Cardiac fibroblast (primary cell): ENCODE measurements around the gene MS4A10.
A peak's percentile ranks its signal among the peaks of the same experiment; 100 is the strongest.

ENCODE experiments used
- DNase-seq, 2 donors: peaks; one replicate each; pipeline versions ENCODE4 v3.0.0 to v3.0.0-alpha.2; 2010; ENCODE audit warnings: low read depth in 2 of 2
- H3K4me3 ChIP-seq, 2 donors: replicated peaks in 1 of 2; 1 replicate in 1 of 2; 2 replicates in 1 of 2; pipeline ENCODE4 v1.5.1; 2011; ENCODE audit warnings: low read depth in 2 of 2, low read length in 2 of 2, mild to moderate bottlenecking in 2 of 2, moderate library complexity in 1 of 2
- TF ChIP-seq, protein P1 (sequence below): IDR thresholded peaks from one replicate; pipeline ENCODE4 v1.5.1; 2011; ENCODE audit warnings: low read depth, mild to moderate bottlenecking, low read length, inconsistent platforms

The MS4A10 gene

DNA sequence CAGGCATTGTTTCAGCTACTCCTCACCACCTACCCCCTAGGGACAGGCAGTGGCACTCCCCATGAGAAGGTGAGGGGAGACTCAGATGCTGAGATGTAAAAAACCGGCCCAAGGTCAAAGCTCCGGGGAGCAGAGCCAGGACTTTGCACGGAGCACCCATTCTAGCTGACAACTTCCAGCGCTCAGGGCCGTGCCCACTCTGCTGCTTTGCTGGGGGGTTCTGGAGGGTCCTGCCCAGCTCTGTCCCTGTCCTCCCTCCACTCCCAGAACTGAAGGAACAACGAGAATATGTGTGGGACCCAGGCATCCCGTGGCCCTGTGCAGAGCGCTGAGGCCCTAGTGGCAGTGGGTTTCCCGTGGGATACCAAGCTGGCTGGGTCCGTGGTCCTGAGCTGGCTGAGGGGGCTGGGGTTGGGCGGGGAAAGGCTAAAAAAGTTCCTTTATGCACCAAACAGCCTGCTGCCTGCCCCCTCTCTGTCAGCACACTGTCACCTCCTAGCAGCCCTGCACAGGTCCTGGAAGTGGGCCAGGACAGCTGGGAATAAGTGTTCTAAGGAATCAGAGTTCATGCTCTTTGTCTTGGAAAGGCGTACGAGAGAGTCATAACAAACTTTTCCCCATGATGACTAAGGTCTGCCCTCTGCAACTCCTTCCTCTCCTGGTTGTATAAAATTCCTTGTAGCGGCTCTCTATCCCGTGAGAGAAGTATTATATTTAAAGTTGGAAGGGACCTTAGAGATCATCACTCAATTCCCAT, 1.9 kb downstream of the MS4A10 start:
- TF ChIP-seq, protein P1, sequence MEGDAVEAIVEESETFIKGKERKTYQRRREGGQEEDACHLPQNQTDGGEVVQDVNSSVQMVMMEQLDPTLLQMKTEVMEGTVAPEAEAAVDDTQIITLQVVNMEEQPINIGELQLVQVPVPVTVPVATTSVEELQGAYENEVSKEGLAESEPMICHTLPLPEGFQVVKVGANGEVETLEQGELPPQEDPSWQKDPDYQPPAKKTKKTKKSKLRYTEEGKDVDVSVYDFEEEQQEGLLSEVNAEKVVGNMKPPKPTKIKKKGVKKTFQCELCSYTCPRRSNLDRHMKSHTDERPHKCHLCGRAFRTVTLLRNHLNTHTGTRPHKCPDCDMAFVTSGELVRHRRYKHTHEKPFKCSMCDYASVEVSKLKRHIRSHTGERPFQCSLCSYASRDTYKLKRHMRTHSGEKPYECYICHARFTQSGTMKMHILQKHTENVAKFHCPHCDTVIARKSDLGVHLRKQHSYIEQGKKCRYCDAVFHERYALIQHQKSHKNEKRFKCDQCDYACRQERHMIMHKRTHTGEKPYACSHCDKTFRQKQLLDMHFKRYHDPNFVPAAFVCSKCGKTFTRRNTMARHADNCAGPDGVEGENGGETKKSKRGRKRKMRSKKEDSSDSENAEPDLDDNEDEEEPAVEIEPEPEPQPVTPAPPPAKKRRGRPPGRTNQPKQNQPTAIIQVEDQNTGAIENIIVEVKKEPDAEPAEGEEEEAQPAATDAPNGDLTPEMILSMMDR, result no peak
- DNase-seq, result peak; percentile 91 to 92

DNA sequence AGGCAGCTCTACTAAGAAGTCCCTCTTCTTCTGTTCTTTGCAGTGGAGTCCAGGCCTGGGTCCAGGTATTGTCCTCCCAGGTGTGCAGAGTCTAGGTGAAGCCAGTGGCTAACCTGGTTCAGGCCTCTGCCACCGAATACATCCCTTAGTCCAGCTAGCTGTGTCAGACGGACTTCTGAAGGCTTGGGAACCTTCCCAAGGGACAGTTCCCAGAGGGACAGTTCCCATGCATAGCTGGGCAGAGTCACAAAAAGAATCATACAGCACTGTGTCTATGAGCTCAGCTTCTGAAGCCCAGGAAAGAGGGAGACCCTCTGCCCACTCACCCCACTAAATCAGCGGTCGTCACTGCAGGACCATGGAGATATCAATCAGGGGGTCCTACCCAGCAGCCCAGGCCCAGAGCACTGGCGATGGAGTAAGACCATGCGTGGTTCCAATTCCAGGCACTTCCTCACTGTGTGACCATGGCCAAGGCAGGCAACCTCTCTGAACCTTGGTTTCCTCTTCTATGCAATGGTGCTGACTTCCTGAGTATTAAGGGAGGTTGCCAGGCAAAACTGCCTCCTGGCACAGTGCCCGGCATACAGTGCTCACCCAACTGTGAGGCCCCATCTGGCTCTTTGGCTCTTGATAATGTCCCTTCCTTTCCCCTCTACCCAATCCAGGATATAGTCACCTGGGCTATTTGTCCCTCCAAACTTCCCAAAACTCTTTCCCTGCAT, 3.4 kb downstream of the MS4A10 start:
- peak; percentile 38 to 54 for DNase-seq
- TF ChIP-seq, protein P1, result no peak
- H3K4me3 ChIP-seq, result no peak overlapping the region

More for the DNA sequence above, 1.9 kb downstream of the MS4A10 start:
- H3K4me3 ChIP-seq, result no peak overlapping the region

DNA sequence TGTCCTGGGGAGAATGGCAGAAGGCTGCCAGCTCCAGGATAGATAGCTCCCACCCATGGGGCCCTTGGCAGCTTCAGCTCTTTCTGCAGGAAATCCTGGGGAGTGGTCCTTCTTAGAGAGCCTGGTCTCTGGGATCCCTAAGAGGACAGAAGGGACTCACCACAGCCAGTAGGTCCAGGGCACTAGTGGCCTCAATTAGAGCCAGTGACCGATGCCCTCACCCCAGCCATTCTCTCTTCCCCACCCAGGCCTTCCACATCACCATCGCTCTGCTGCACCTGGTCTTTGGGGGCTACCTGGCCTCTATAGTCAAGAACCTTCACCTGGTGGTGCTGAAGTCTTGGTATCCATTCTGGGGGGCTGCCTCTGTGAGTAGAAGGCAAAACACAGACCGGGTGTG, 5.6 kb downstream of the MS4A10 start:
- TF ChIP-seq, protein P1, result no peak
- H3K4me3 ChIP-seq, result no peak overlapping the region
- DNase-seq, result no peak

DNA sequence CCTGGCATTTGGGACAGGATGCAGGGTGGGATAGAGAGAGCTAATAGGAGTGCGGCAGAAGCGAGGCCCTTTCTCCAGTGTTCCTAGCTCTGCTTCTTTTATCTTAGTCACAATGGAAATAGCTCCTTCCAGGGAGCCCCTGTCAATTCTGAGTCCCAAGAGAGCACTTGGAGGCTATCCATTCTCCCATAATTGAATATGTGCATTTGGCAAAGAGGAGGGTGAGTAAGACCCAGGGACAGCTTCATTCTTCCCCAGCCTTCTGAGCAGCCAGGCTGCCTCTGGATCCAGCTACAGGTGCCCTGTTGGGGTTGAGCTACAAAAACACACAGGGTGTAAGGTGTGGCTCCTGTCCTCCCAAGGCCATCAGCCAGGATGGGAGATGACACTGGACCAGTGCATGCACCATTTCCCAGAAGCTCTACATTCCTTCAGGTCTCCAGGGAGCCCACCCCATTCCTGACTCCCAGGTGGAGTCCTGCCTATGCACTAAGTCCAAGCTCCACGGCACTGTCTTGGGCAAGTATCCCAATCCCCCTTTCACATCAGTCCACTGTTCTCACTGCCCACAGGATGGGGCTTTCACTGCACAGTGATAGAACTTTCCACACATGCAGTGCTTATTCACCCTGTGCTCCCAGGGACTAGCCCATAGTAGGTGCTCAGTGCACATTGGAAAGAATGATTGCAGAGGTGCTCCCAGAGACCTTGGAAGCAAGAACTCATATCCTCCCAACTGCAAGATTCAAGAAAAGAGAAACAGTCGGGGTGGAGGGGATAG, 6.2 kb downstream of the MS4A10 start:
- DNase-seq, result no peak
- TF ChIP-seq, protein P1, result no peak
- no peak overlapping the region for H3K4me3 ChIP-seq

DNA sequence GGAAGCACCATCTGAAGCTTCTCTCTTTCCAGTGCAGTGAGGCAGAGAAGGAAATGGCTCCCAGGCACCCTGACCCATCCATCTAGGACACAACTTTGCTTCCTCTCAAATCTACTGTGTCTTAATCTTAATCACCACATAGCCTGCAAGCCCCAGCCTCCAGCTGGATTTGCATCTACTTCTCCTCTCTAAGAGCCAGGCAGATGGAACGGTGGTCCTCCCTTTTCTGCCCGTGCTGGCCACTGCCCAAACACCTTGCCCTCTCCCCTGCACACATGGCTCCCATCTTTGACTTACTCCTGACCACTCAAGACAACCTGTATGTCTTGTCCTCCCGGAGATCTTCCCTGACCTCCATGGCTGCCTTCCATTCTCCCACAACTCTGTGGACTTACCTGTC, 7.4 kb downstream of the MS4A10 start:
- DNase-seq, result no peak
- TF ChIP-seq, protein P1, result no peak
- H3K4me3 ChIP-seq, result no peak overlapping the region

DNA sequence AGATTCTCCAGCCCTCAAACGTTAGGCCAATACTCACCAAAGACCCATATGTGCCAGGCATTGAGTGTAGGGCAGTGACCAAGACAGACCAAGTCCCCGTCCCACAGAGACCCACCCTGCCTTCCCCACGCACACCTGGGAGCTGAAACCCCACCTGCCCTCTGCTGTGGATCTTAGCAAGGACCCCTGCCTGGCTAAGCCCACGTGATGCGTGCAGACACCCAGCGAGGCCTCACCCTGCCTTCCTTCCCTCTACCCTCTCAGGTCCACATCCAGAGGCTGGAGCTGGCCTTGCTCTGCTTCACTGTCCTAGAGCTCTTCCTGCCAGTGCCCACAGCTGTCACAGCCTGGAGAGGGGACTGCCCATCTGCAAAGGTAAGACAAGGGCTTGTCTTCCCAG, 10.2 kb downstream of the MS4A10 start:
- no peak for DNase-seq
- TF ChIP-seq, protein P1, result no peak
- H3K4me3 ChIP-seq, result no peak overlapping the region
